Activated T-cell treated with anti-CD3 and anti-CD28 coated beads, Interleukin-2, amount 50 U/mL, for 24 hours (primary cell): Measurements from ENCODE around the gene ZBTB3.

Source experiments
- DNase-seq: peaks from one replicate; pipeline ENCODE4 v3.0.0-alpha.2; 2020
- H3K27ac Mint-ChIP-seq: 2 replicates; pipeline ENCODE4 v1.8.0; 2020; ENCODE audit warnings: mild to moderate bottlenecking, mixed read lengths
- H3K27me3 Mint-ChIP-seq: 2 replicates; pipeline ENCODE4 v1.8.0; 2020; ENCODE audit warnings: mixed read lengths
- H3K36me3 Mint-ChIP-seq: 2 replicates; pipeline ENCODE4 v1.8.0; 2020; ENCODE audit warnings: low read depth, mixed read lengths
- H3K4me1 Mint-ChIP-seq: 2 replicates; pipeline ENCODE4 v1.8.0; 2020; ENCODE audit warnings: low read depth, mixed read lengths
- H3K4me3 Mint-ChIP-seq: 2 replicates; pipeline ENCODE4 v1.8.0; 2020; ENCODE audit warnings: mild to moderate bottlenecking, moderate library complexity, mixed read lengths
- H3K9me3 Mint-ChIP-seq: 2 replicates; pipeline ENCODE4 v1.8.0; 2020; ENCODE audit warnings: mixed read lengths

ZBTB3 gene

DNA sequence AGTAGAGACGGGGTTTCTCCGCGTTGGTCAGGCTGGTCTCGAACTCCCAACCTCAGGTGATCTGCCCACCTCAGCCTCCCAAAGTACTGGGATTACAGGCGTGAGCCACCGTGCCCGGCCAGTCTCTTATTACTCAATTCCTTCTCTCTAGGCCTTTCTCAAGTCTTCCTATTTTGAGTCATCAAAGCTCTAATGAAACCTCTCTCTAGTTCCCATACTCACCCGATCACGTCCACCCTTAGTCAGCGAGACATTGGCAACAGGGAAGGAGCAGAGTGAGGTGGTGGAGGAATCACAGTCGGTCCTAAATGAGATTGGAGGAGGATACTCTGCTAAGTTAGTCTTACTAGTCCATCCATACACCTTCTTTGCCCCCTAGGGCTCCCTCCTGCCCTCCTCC, 51.7 kb downstream of the ZBTB3 start:
- DNase-seq, result no peak
- peaks cover 58% of the 10 kb centered on the region for H3K36me3 Mint-ChIP-seq
- H3K27me3 Mint-ChIP-seq, result no peaks in the 10 kb centered on the region
- H3K4me3 Mint-ChIP-seq, result no peak overlapping the region
- H3K4me1 Mint-ChIP-seq, result peaks cover 27% of the 10 kb centered on the region
- H3K9me3 Mint-ChIP-seq, result no peaks in the 10 kb centered on the region
- H3K27ac Mint-ChIP-seq, result peak overlapping the region; percentile 27
